ENCODE measurements around the gene ANKLE2. TPM values are rescaled to one million over a fixed set of nuclear protein-coding genes. Genes with fewer than 3 reads are reported as not detected.
"Not testable (repeated sequence)": the region's sequence is repeated elsewhere in the genome, so short reads cannot be mapped to it uniquely, and the experiment has no call there.

The ANKLE2 gene
- total RNA-seq, 4 donors from 2014 or later: 29.6 to 44.9 (median 34.6) TPM

- H3K36me3 ChIP-seq: peaks cover 0 to 88% of the 10 kb centered on the region in 2 donors
- no peaks in the 10 kb centered on the region for H3K4me1 ChIP-seq
- DNase-seq: no peak
- TF ChIP-seq CTCF (IDR thresholded peaks at IDR 0.05 in 4 of 5, conservative IDR thresholded peaks at IDR 0.05 in 1 of 5): no peak
- H3K27ac ChIP-seq: no peak overlapping the region
- intact Hi-C loops (cut with DNase I; ENCODE audit: low total_unique reads): no loop called here
- in situ Hi-C loops (cut with MboI; ENCODE audit: low sequenced_read_pairs in 4 of 4): no loop called here
- H3K9me3 ChIP-seq: no peaks in the 10 kb centered on the region
- no peak overlapping the region for H3K4me3 ChIP-seq
- no peak for ATAC-seq
- H3K27me3 ChIP-seq: no peaks in the 10 kb centered on the region
These were observed 36.4 kb upstream of the ANKLE2 start for GRCh38 chr12:132797820-132798570.

GRCh38 chr12:132795847-132796246 lies 34.2 kb upstream of the ANKLE2 start:
- H3K27ac ChIP-seq: no peak overlapping the region
- ATAC-seq: no peak
- no peak overlapping the region for H3K4me3 ChIP-seq
- intact Hi-C loops (cut with DNase I; ENCODE audit: low total_unique reads): no loop called here
- H3K36me3 ChIP-seq: peaks cover 0 to 70% of the 10 kb centered on the region in 2 donors
- H3K27me3 ChIP-seq: no peaks in the 10 kb centered on the region
- DNase-seq: no peak
- no peaks in the 10 kb centered on the region for H3K4me1 ChIP-seq
- no peaks in the 10 kb centered on the region for H3K9me3 ChIP-seq
- no peak for TF ChIP-seq POLR2A (IDR thresholded peaks at IDR 0.05)
- TF ChIP-seq CTCF (IDR thresholded peaks at IDR 0.05 in 4 of 5, conservative IDR thresholded peaks at IDR 0.05 in 1 of 5): no peak
- in situ Hi-C loops (cut with MboI; ENCODE audit: low sequenced_read_pairs in 4 of 4): no loop called here

GRCh38 chr12:132791940-132792339 lies 30.3 kb upstream of the ANKLE2 start:
- intact Hi-C loops (cut with DNase I; ENCODE audit: low total_unique reads); H3K4me1 ChIP-seq; H3K9me3 ChIP-seq; H3K27me3 ChIP-seq; in situ Hi-C loops (cut with MboI; ENCODE audit: low sequenced_read_pairs in 4 of 4); H3K4me3 ChIP-seq; ATAC-seq; H3K27ac ChIP-seq; DNase-seq: not testable (repeated sequence)
- H3K36me3 ChIP-seq: peaks cover 0 to 57% of the 10 kb centered on the region in 2 donors

- no peaks in the 10 kb centered on the region for H3K4me1 ChIP-seq
- no peak overlapping the region for H3K4me3 ChIP-seq
- H3K27ac ChIP-seq: no peak overlapping the region
- DNase-seq (no peak), ATAC-seq (no peak)
- no peak for TF ChIP-seq POLR2A (IDR thresholded peaks at IDR 0.05)
- TF ChIP-seq CTCF (IDR thresholded peaks at IDR 0.05 in 4 of 5, conservative IDR thresholded peaks at IDR 0.05 in 1 of 5): no peak
- intact Hi-C loops (cut with DNase I; ENCODE audit: low total_unique reads) (no loop called here), in situ Hi-C loops (cut with MboI; ENCODE audit: low sequenced_read_pairs in 4 of 4) (no loop called here)
- H3K27me3 ChIP-seq: no peaks in the 10 kb centered on the region
- peaks cover 0 to 57% of the 10 kb centered on the region in 2 donors for H3K36me3 ChIP-seq
- no peaks in the 10 kb centered on the region for H3K9me3 ChIP-seq
These were observed 27.5 kb upstream of the ANKLE2 start for GRCh38 chr12:132789099-132789471.

GRCh38 chr12:132788375-132789098 lies 26.9 kb upstream of the ANKLE2 start:
- in situ Hi-C loops (cut with MboI; ENCODE audit: low sequenced_read_pairs in 4 of 4): no loop called here
- no peak for ATAC-seq

More at GRCh38 chr12:132788375-132789098, 26.9 kb upstream of the ANKLE2 start:
- no peak overlapping the region for H3K27ac ChIP-seq
- H3K9me3 ChIP-seq: no peaks in the 10 kb centered on the region
- H3K27me3 ChIP-seq: no peaks in the 10 kb centered on the region
- H3K4me1 ChIP-seq: no peaks in the 10 kb centered on the region
- peaks cover 0 to 57% of the 10 kb centered on the region in 2 donors for H3K36me3 ChIP-seq
- no peak for DNase-seq
- no peak for TF ChIP-seq POLR2A (IDR thresholded peaks at IDR 0.05)
- TF ChIP-seq CTCF (IDR thresholded peaks at IDR 0.05 in 4 of 5, conservative IDR thresholded peaks at IDR 0.05 in 1 of 5): no peak
- intact Hi-C loops (cut with DNase I; ENCODE audit: low total_unique reads): no loop called here
- no peak overlapping the region for H3K4me3 ChIP-seq

Measured in gastrocnemius medialis (tissue), 4 donors.